Measurements from ENCODE around the gene TGFBI. TPM values are rescaled to one million over a fixed set of nuclear protein-coding genes. Genes with fewer than 3 reads are reported as not detected.
"Not testable (repeated sequence)": the region's sequence is repeated elsewhere in the genome, so short reads cannot be mapped to it uniquely, and the experiment has no call there.

TGFBI gene
- total RNA-seq, 1 donor from 2014 or later, result 345 TPM

GRCh38 chr5:136042156-136042555, 13.4 kb downstream of the TGFBI start:
- no peaks in the 10 kb centered on the region for H3K9me3 Mint-ChIP-seq
- peak overlapping the region; percentile 51 for H3K27ac Mint-ChIP-seq
- H3K4me3 Mint-ChIP-seq, result no peak overlapping the region
- no peak for DNase-seq (ENCODE audit: low spot score in 2 of 2, unreplicated experiment in 2 of 2)
- H3K27me3 Mint-ChIP-seq (ENCODE audit: low read depth), result no peaks in the 10 kb centered on the region
- H3K4me1 Mint-ChIP-seq, result peaks cover 9% of the 10 kb centered on the region
- no peak for TF ChIP-seq CTCF (IDR thresholded peaks at IDR 0.05; ENCODE audit: unreplicated experiment)
- H3K36me3 Mint-ChIP-seq, result peaks cover 24% of the 10 kb centered on the region

GRCh38 chr5:136042665-136043121, 13.9 kb downstream of the TGFBI start:
- no peak for TF ChIP-seq CTCF (IDR thresholded peaks at IDR 0.05; ENCODE audit: unreplicated experiment)
- Mint-ChIP-seq H3K4me3 (no peak overlapping the region), H3K4me1 (peaks cover 4% of the 10 kb centered on the region), H3K9me3 (no peaks in the 10 kb centered on the region), H3K27ac (peak overlapping the region; percentile 51), H3K36me3 (peaks cover 24% of the 10 kb centered on the region), H3K27me3 (ENCODE audit: low read depth) (no peaks in the 10 kb centered on the region)
- DNase-seq (ENCODE audit: low spot score in 2 of 2, unreplicated experiment in 2 of 2), result no peak

GRCh38 chr5:136043551-136043950, 14.8 kb downstream of the TGFBI start:
- no peak for DNase-seq (ENCODE audit: low spot score in 2 of 2, unreplicated experiment in 2 of 2)
- H3K4me3 Mint-ChIP-seq, result no peak overlapping the region
- H3K9me3 Mint-ChIP-seq, result no peaks in the 10 kb centered on the region
- no peaks in the 10 kb centered on the region for H3K27me3 Mint-ChIP-seq (ENCODE audit: low read depth)
- no peak for TF ChIP-seq CTCF (IDR thresholded peaks at IDR 0.05; ENCODE audit: unreplicated experiment)
- H3K27ac Mint-ChIP-seq, result peak overlapping the region; percentile 19
- peaks cover 4% of the 10 kb centered on the region for H3K4me1 Mint-ChIP-seq
- H3K36me3 Mint-ChIP-seq, result peaks cover 24% of the 10 kb centered on the region

GRCh38 chr5:136043968-136044610, 15.3 kb downstream of the TGFBI start:
- Mint-ChIP-seq H3K27me3 (ENCODE audit: low read depth) (no peaks in the 10 kb centered on the region), H3K36me3 (peaks cover 29% of the 10 kb centered on the region), H3K4me1 (peaks cover 4% of the 10 kb centered on the region), H3K9me3 (no peaks in the 10 kb centered on the region), H3K4me3 (no peak overlapping the region), H3K27ac (no peak overlapping the region)
- no peak for DNase-seq (ENCODE audit: low spot score in 2 of 2, unreplicated experiment in 2 of 2)
- TF ChIP-seq CTCF (IDR thresholded peaks at IDR 0.05; ENCODE audit: unreplicated experiment), result no peak

- H3K4me1 Mint-ChIP-seq; H3K9me3 Mint-ChIP-seq; H3K27ac Mint-ChIP-seq; H3K27me3 Mint-ChIP-seq (ENCODE audit: low read depth); H3K4me3 Mint-ChIP-seq; DNase-seq (ENCODE audit: low spot score in 2 of 2, unreplicated experiment in 2 of 2): not testable (repeated sequence)
- H3K36me3 Mint-ChIP-seq, result peaks cover 27% of the 10 kb centered on the region
Observed at GRCh38 chr5:136045026-136045425, 16.2 kb downstream of the TGFBI start.

GRCh38 chr5:136046246-136046645, 17.5 kb downstream of the TGFBI start:
- H3K4me3 Mint-ChIP-seq, result no peak overlapping the region
- H3K27me3 Mint-ChIP-seq (ENCODE audit: low read depth), result no peaks in the 10 kb centered on the region
- H3K36me3 Mint-ChIP-seq, result peaks cover 33% of the 10 kb centered on the region
- H3K9me3 Mint-ChIP-seq, result no peaks in the 10 kb centered on the region
- no peak for DNase-seq (ENCODE audit: low spot score in 2 of 2, unreplicated experiment in 2 of 2)
- TF ChIP-seq CTCF (IDR thresholded peaks at IDR 0.05; ENCODE audit: unreplicated experiment), result no peak
- H3K27ac Mint-ChIP-seq, result no peak overlapping the region
- H3K4me1 Mint-ChIP-seq, result peaks cover 4% of the 10 kb centered on the region
